ENCODE measurements around the gene NFIB. TPM values are rescaled to one million over a fixed set of nuclear protein-coding genes. Genes with fewer than 3 reads are reported as not detected.

NFIB gene
- total RNA-seq, 1 donor from 2014 or later, result 38.4 TPM

- DNase-seq (ENCODE audit: low spot score) (no peak), ATAC-seq (no peak)
Observed at GRCh38 chr9:14281876-14282275, 32.1 kb downstream of the NFIB start.

DNA sequence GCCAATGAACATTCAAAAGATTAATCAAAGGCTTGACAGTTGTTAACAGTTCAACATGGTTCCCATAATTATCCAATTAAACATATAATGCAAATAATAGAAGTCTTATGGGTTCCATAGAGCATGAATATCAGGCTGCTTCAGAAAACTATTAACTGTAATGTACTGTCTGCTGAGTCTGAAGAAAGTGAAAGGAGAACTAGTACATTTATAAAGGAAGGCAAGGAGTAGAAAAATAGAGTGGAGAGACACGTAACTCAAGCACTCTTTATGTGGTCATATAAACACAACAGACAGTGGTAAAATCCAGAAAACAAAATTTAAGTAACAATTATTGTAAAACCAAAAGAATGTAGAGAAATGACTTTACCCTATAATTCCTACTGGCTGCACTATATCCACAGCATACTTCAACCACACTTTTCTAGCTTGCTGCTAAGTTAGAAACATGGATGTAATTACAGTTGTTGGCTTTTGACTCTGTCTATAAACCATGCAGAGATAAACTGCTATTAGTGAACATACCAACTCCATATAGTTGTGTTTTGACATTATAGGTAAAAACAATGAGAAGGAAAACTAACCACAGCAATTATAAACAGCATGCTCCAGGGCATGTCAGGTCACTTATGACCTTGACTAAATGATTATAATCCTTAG lies 32.7 kb downstream of the NFIB start:
- DNase-seq (ENCODE audit: low spot score) (no peak), ATAC-seq (no peak)

DNA sequence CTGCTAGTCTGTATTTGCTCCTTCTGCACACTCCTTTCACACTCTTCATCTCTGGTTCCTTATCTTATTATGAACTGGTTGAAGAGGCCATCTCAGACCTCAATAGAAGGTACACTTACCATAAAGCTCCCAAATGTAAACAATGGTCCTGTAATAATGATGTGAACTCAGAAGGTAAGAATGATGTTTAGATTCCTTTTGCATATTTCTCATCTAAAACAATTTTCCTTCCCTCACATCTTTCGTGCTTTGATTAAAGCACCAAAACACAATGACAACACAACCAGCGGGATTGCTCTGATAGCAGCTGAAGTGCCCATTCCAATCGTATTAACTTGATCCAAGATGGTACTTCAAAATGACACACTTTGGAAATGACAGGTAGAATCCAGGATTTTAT lies 34.3 kb downstream of the NFIB start:
- ATAC-seq, result no peak
- no peak for DNase-seq (ENCODE audit: low spot score)

- no peak for DNase-seq (ENCODE audit: low spot score)
- ATAC-seq, result no peak
Observed at GRCh38 chr9:14278291-14278721, 35.6 kb downstream of the NFIB start.

DNA sequence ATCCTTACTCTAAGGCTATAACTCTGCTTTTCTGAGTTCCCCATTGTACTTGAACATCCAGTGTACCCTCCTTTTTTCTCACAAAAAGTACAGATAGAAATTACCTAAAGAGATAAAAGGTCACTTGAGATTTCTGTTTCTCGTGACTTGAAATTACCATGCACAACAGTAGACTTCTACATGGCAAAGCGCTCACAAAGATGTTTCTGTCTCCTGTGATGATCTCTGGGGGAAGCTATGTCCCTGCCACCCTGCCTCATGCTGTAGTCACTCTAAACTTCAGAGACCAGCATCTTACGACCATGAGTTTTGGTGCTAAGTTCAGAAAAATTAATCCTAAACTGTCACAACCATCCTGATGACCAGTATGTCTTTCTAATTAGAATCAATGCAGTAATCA lies 36.2 kb downstream of the NFIB start:
- DNase-seq (ENCODE audit: low spot score), result no peak
- ATAC-seq, result no peak

GRCh38 chr9:14277244-14277643 lies 36.7 kb downstream of the NFIB start:
- ATAC-seq (peak; percentile 21), DNase-seq (ENCODE audit: low spot score) (no peak)

GRCh38 chr9:14275331-14275730 lies 38.6 kb downstream of the NFIB start:
- ATAC-seq, result no peak

GRCh38 chr9:14273696-14274121 lies 40.2 kb downstream of the NFIB start:
- ATAC-seq (no peak), DNase-seq (ENCODE audit: low spot score) (no peak)

More at GRCh38 chr9:14275331-14275730, 38.6 kb downstream of the NFIB start:
- DNase-seq (ENCODE audit: low spot score), result no peak

- ATAC-seq, result peak; percentile 67
- DNase-seq (ENCODE audit: low spot score), result no peak
Observed at GRCh38 chr9:14272927-14273528, 40.9 kb downstream of the NFIB start.

- DNase-seq (ENCODE audit: low spot score) (peak; percentile 75), ATAC-seq (peak; percentile 79)
Observed at GRCh38 chr9:14271093-14271673, 42.8 kb downstream of the NFIB start.

DNA sequence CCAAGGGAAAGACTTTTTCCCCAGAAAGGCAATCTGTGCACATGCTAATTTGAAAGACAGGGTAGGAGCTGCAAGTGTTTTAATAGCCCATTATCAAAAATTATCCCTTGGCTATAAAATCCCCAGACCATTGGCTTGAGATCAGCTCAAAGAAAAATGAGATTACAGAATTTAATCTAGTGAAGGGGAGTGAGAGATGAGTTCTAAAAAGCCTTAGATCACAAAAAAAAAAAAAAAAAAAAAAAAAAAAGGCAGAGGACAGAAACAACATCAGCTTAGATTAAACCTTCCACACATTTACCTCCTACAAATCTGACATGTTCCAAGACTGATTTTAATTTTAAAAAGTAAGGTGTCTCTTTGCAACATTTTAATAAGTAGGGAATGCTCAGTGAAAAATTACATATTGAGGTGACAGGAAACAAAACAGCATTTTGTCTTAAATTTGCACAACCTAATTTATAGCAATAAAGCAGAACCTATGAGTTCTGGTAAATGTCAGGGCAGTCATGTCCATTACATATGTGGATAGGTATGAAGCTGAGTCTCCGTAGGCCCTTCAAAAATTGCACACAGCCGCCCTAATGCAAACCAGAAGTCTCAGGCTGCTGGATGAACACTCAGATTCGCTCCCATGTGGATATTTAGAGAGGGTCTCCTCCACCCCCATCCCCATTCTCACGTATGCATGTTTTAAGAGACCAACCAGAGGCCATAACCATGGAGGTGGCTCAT lies 43.4 kb downstream of the NFIB start:
- DNase-seq (ENCODE audit: low spot score) (no peak), ATAC-seq (no peak)

DNA sequence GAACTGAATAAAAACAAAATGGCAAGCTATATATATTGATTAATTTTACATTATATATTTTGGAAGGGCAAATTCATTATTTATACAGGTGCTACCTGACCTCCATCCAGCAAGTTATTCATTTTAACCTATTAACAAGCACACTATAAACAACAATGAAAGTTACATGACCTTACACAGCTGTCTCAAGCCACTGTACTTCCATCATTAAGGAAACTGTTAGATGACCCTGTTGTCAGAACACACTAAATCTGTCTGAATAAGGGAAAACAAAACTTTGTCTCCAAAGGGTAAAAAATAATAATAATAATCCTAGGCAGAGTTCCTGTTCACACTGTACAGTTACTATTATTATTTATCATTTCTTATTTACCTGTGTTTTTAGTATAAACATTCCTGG lies 44.0 kb downstream of the NFIB start:
- ATAC-seq, result no peak

GRCh38 chr9:14263707-14264483 lies 50.0 kb downstream of the NFIB start:
- DNase-seq (ENCODE audit: low spot score), result no peak
- peak; percentile 87 for ATAC-seq

More for the DNA sequence above, 44.0 kb downstream of the NFIB start:
- DNase-seq (ENCODE audit: low spot score), result no peak

GRCh38 chr9:14262827-14263226 lies 51.1 kb downstream of the NFIB start:
- DNase-seq (ENCODE audit: low spot score), result no peak
- no peak for ATAC-seq

DNA sequence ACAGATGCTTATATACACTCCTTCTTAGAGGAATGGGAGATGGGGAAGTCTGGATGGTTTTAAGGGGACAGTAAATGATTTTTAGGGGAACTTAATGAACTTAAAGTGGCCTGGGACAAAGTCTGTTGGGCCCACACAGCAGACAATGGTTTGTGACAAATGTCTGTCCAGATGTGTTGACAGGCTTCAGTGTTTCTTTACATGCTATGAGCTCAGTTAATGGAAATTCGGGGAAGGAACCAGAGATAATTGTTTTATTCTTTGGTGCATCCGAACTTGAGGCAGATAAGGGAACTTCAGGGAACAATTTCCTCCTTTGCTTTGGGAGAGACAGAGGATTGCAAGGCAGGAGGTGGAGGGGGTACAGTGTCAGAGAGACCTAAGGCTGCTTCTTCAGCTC lies 52.3 kb downstream of the NFIB start:
- DNase-seq (ENCODE audit: low spot score), result no peak

GRCh38 chr9:14260101-14260500 lies 53.8 kb downstream of the NFIB start:
- DNase-seq (ENCODE audit: low spot score) (no peak), ATAC-seq (no peak)

More for the DNA sequence above, 52.3 kb downstream of the NFIB start:
- ATAC-seq, result no peak

- DNase-seq (ENCODE audit: low spot score) (no peak), ATAC-seq (no peak)
Observed at GRCh38 chr9:14258660-14259239, 55.2 kb downstream of the NFIB start.

DNA sequence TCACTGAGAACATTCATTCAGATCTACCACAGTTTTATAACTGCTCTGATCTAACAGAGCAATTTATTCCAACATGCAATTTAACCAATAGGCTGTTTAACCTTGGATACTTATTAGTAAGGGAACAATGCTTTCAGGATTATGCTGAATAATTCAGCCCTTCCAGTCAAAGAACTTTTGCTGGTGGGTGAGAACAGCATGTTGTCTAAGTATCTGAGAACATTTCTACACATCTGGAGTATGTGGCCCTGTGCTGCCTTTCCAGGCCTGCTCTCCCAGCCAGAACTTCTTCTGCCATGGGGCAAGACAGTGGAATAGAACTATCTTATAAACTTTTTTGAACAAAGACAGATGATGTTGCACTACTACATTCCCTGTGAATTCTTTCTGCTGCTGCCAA lies 55.8 kb downstream of the NFIB start:
- ATAC-seq, result no peak
- no peak for DNase-seq (ENCODE audit: low spot score)

DNA sequence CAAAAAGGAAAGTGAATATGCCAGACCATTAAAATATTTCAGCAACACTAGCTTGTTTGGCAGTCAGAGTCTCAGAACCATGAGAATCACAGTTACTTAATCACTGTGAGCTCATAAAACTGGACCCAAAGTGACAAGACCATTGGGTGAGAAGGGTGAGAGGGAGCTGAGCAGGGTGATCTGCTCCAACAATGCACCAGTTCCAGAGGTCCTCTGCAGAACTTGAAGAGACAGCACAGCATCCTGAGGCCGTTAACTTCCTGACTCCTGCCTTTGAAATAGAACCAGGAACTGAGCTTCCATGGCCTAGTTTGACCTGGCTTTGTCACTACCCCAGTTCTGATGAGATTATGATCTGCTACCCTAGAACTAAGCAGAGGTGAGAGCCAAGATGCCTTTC lies 57.4 kb downstream of the NFIB start:
- ATAC-seq (peak; percentile 76), DNase-seq (ENCODE audit: low spot score) (no peak)
